Panc1 (cell line): ENCODE results near the gene ABI1. TPM values are rescaled to one million over a fixed set of nuclear protein-coding genes. Genes with fewer than 3 reads are reported as not detected.

Source experiments
- ATAC-seq: fragments of 200-7000 bp; cut with Tn5 transposase; 2 replicates; pipeline ENCODE4 v1.9.1; 2020; ENCODE audit warnings: mild to moderate bottlenecking, moderate library complexity
- BruUV-seq: library from RNA; stranded (reverse); fragments of 400-500 nt; replicated peaks from 2 replicates; lab custom pipeline; 2021; lab: Mats Ljungman, UMichigan
- CTCF ChIA-PET: fragments of 300-600 bp; sonication (Branson Sonifier 250); formaldehyde crosslinking; loops from one replicate; lab custom pipeline; 2022; ENCODE audit warnings: antibody characterized with exemption; lab: Charles Lee
- POLR2A ChIA-PET: fragments of 300-600 bp; sonication (Branson Sonifier 250); formaldehyde crosslinking; loops from one replicate; lab custom pipeline; 2022; ENCODE audit warnings: antibody characterized with exemption; lab: Charles Lee
- DNase-seq: peaks from one replicate; pipeline ENCODE4 v3.0.0-alpha.2; 2010; ENCODE audit warnings: low read depth, low spot score
- H3K27ac ChIP-seq: 2 replicates; pipeline ENCODE4 v1.5.1; 2011; ENCODE audit warnings: mild to moderate bottlenecking, low read length, inconsistent platforms
- H3K27me3 ChIP-seq: fragments of 200-500 bp; sonication (Bioruptor generic); 2 replicates; pipeline ENCODE4 v1.6.0; 2014; ENCODE audit warnings: low read length, inconsistent platforms; ENCODE audit not compliant: control insufficient read depth, insufficient read depth
- H3K36me3 ChIP-seq: fragments of 200-500 bp; sonication (Bioruptor generic); 2 replicates; pipeline ENCODE4 v1.5.1; 2014; ENCODE audit warnings: inconsistent platforms, mild to moderate bottlenecking, low read length, moderate library complexity; ENCODE audit not compliant: control insufficient read depth, insufficient read depth
- H3K4me1 ChIP-seq: 2 replicates; pipeline ENCODE4 v1.5.1; 2011; ENCODE audit warnings: inconsistent platforms, mild to moderate bottlenecking, low read length, moderate library complexity; ENCODE audit not compliant: control insufficient read depth, insufficient read depth
- H3K4me3 ChIP-seq, 2 experiments: 2 replicates each; pipeline ENCODE4 v1.5.1; 2011 to 2012; ENCODE audit warnings: low read depth in 2 of 2, low read length in 2 of 2, mild to moderate bottlenecking in 2 of 2, inconsistent platforms in 1 of 2, moderate library complexity in 1 of 2
- H3K9me3 ChIP-seq: fragments of 200-500 bp; sonication (Bioruptor generic); 2 replicates; pipeline ENCODE4 v1.5.1; 2014; ENCODE audit warnings: low read depth, mild to moderate bottlenecking, inconsistent platforms, low read length, moderate library complexity; ENCODE audit not compliant: control insufficient read depth, insufficient read depth
- POLR2AphosphoS5 ChIP-seq: IDR thresholded peaks from 2 replicates; pipeline ENCODE4 v1.6.1; 2012; ENCODE audit warnings: mild to moderate bottlenecking, low read depth, low read length, moderate library complexity
- REST ChIP-seq, 2 experiments: IDR thresholded peaks; 2 replicates each; pipeline ENCODE4 v1.6.1; 2011 to 2012; ENCODE audit warnings: low read depth in 2 of 2, control low read depth in 1 of 2, low read length in 1 of 2, mild to moderate bottlenecking in 1 of 2, moderate library complexity in 1 of 2; ENCODE audit not compliant: insufficient read depth in 1 of 2
- SIN3A ChIP-seq: IDR thresholded peaks from 2 replicates; pipeline ENCODE4 v1.6.1; 2012; ENCODE audit warnings: low read depth, mild to moderate bottlenecking, low read length, moderate library complexity, borderline replicate concordance; ENCODE audit not compliant: insufficient read depth
- TCF7L2 ChIP-seq: IDR thresholded peaks from 2 replicates; pipeline ENCODE4 v1.6.1; 2011; ENCODE audit warnings: mild to moderate bottlenecking, low read depth, low read length, inconsistent platforms
- in situ Hi-C: cut with HindIII; loops from 2 replicates; pipeline ENCODE4 v1.10.0; 2016; ENCODE audit warnings: low sequenced_read_pairs, low pct_unique_long_range_greater_than_20kb
- intact Hi-C: fragments of 100-400 bp; cut with micrococcal nuclease; formaldehyde crosslinking; loops from one replicate; pipeline ENCODE4 v1.10.0; 2022; ENCODE audit not compliant: unreplicated experiment
- total RNA-seq: library from RNA; stranded (reverse); gene quantifications from one replicate; pipeline ENCODE4 v1.2.1, GENCODE V29; 2021; ENCODE audit not compliant: unreplicated experiment
- TF ChIP-seq, protein P1 (sequence below): fragments of 450-650 bp; IDR thresholded peaks from 2 replicates; pipeline ENCODE4 v1.5.1; 2017; ENCODE audit warnings: mild to moderate bottlenecking

The ABI1 gene
- total RNA-seq, 1 experiment from 2014 or later: 35.2 TPM

DNA sequence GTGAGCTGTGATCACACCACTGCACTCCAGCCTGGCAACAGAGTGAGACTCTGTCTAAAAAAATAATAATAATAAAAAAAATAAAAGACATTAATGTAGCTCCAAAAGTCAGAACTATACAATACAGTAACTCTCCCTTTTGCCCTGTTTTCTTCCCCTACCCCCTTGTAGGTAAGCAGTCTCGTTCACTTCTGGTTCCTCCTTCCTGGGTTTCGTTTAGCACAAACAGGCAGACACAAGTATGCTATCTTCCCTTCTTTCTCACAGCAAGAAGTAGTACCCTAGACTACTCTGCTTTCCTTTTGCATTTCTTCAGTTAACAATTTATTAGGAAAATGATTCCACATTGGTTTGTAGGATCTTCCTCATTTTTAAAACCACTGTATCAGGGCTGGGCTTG lies 130.2 kb downstream of the ABI1 start:
- BruUV-seq: no TSS peak
- no peaks in the 10 kb centered on the region for H3K9me3 ChIP-seq
- no peak overlapping the region for H3K4me3 ChIP-seq
- TF ChIP-seq SIN3A (no peak), REST (IDR thresholded peaks at IDR 0.05; ENCODE audit: insufficient read depth in 1 of 2, low read depth in 2 of 2, low read length in 1 of 2) (no peak), TCF7L2 (no peak), POLR2AphosphoS5 (no peak)
- TF ChIP-seq, protein P1, sequence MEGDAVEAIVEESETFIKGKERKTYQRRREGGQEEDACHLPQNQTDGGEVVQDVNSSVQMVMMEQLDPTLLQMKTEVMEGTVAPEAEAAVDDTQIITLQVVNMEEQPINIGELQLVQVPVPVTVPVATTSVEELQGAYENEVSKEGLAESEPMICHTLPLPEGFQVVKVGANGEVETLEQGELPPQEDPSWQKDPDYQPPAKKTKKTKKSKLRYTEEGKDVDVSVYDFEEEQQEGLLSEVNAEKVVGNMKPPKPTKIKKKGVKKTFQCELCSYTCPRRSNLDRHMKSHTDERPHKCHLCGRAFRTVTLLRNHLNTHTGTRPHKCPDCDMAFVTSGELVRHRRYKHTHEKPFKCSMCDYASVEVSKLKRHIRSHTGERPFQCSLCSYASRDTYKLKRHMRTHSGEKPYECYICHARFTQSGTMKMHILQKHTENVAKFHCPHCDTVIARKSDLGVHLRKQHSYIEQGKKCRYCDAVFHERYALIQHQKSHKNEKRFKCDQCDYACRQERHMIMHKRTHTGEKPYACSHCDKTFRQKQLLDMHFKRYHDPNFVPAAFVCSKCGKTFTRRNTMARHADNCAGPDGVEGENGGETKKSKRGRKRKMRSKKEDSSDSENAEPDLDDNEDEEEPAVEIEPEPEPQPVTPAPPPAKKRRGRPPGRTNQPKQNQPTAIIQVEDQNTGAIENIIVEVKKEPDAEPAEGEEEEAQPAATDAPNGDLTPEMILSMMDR: no peak
- no peaks in the 10 kb centered on the region for H3K27me3 ChIP-seq
- no peaks in the 10 kb centered on the region for H3K4me1 ChIP-seq
- no peaks in the 10 kb centered on the region for H3K36me3 ChIP-seq
- no peak overlapping the region for H3K27ac ChIP-seq
- POLR2A ChIA-PET: no interaction called here
- DNase-seq: no peak
- no peak for ATAC-seq
- CTCF ChIA-PET: no interaction called here
- intact Hi-C loops (no loop called here), in situ Hi-C loops (no loop called here)

DNA sequence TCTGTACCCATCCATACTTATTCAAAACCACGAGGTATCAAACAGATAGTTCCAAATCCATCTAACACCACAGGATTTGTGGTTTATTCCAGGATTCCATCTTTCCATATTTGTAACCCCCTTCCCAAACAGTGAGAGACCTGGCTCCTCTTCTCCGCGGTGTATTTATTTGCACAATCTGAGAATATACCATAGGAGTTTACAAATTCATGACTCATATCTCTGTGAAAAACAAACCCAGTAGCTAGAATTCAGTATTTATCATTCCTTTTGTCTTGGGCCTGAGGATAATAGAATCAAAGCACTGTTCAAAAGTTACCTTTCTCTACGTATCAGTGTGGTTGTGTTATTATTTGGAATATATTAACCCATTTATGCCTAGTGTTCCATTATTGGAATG lies 131.4 kb downstream of the ABI1 start:
- intact Hi-C loops (no loop called here), in situ Hi-C loops (no loop called here)
- CTCF ChIA-PET: no interaction called here
- no TSS peak for BruUV-seq
- TF ChIP-seq REST (IDR thresholded peaks at IDR 0.05; ENCODE audit: insufficient read depth in 1 of 2, low read depth in 2 of 2, low read length in 1 of 2): no peak
- no peak for TF ChIP-seq TCF7L2
- TF ChIP-seq, protein P1: no peak
- TF ChIP-seq POLR2AphosphoS5: no peak
- no peak for TF ChIP-seq SIN3A
- POLR2A ChIA-PET: no interaction called here
- no peak overlapping the region for H3K27ac ChIP-seq
- H3K4me3 ChIP-seq: no peak overlapping the region
- DNase-seq (no peak), ATAC-seq (no peak)
- H3K36me3 ChIP-seq: no peaks in the 10 kb centered on the region
- H3K4me1 ChIP-seq: no peaks in the 10 kb centered on the region
- H3K27me3 ChIP-seq: no peaks in the 10 kb centered on the region
- H3K9me3 ChIP-seq: no peaks in the 10 kb centered on the region
